ENCODE data around the gene ALDOA.
"Not testable (repeated sequence)": the region's sequence is repeated elsewhere in the genome, so short reads cannot be mapped to it uniquely, and the experiment has no call there.

Gene ALDOA

DNA sequence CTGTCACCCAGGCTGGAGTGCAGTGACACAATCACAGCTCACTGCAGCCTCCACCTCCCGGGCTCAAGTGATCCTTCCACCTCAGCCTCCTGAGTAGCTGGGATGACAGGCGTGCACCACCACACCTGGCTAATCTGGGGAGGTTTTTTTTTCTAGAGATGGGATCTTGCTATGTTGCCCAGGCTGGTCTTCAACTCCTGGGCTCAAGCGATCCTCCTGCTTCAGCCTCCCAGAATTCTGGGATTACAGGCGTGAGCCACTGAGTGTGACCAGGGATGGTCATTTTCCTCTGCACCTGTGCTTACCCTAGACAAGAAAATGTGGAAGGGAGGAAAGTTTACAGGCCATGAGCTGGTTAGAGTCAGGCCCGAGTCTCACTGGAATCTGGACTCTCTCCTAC is 24.9 kb upstream of the ALDOA start:
- not testable (repeated sequence) for FAIRE-seq; DNase-seq (ENCODE audit: low spot score)

DNA sequence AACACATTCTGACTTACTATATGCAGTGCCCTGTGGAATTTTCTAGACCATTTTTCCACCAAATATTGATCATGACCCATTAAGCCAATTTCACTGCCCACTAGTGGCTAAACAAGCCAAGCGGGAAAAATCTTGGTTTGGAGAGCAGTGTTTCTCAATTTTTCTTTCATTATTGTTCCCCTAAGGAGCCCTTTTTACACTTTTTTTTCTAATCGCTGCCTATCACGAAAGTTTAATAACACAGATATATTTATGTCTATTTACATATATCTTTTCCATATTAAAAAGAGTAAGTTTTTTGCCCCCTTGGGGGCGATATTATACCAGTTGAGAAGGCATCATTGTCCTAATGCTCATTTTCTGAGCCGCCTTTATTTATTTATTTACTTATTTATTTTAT is 23.7 kb upstream of the ALDOA start:
- DNase-seq (ENCODE audit: low spot score) (no peak), FAIRE-seq (peak; percentile 7)

DNA sequence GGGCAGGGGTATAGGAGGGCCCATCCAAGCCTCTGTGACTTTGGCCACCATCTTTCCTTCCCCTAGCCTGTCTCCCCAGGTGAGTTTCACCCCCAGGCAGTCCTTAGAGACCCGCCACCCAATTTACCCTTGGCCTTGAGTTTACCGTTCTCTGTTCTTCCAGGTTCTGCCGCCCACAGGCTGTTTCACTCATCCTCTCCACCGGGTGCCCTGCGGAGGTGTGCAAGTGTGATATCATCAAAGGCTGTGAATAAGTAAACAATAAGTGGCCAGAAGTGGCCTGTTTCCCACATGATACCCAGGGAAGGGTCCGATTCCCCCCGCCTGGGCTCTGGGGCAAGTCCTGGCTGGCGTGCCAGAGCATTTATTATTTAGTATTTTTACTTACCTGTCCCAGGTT is 19.4 kb upstream of the ALDOA start:
- no peak for FAIRE-seq
- DNase-seq (ENCODE audit: low spot score), result no peak

DNA sequence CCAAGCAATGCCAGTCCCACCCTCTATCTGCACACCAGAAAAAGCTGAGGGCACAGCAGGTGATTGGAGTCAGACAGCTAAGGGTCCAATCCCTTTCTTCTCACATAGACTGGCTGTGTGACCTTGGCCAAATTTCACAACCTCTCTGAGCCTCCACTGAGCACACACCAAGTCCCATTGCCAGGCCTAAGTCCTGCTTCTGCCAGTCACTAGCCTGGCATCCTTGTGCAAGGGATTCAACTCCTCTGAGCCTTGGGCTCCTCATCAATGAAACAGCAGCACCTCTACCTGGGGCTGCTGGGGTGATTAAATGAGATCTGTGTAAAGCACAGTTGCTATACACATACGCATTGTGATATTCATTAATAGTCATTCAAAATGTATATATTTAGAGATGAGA is 19.0 kb upstream of the ALDOA start:
- DNase-seq (ENCODE audit: low spot score) (no peak), FAIRE-seq (no peak)

DNA sequence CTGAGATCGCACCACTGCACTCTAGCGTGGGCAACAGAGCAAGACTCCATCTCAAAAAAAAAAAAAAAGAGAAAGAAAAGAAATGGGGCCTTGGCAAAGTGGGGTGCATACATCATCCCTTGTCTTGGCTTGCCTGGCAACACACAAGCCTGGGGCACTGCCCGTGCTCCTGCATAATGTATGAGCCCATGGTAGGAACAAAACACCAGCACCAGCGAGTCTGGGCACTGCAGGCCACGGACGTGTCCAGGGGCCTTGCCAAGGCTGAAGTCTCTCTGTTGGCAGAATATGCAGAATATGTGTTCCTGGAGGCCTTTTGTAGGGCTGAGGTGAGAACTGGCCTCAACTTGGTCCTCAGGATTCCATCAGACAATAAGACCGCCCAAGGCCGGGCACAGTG is 15.7 kb upstream of the ALDOA start:
- FAIRE-seq, result no peak

DNA sequence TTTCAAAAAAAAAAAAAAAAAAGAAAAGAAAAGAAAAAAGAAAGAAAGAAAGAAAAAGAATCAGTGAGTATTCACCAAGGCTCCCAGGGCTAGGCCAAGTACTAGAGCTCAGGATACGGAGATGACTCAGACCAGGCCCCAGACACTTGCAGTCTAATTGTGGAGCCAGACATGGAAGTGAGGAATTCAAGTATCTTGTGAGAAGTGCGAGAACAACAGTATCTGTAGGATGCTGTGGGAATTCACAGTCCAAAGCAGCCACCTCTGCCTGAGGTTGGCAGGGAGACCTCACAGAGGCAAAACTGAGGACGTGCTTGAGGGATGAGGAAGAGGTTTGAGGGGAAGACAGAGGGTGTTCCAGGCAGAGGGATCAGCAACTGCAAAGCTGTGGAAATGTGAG is 14.0 kb upstream of the ALDOA start:
- DNase-seq (ENCODE audit: low spot score) (peak; percentile 69), FAIRE-seq (no peak)

More for the DNA sequence above, 15.7 kb upstream of the ALDOA start:
- no peak for DNase-seq (ENCODE audit: low spot score)

DNA sequence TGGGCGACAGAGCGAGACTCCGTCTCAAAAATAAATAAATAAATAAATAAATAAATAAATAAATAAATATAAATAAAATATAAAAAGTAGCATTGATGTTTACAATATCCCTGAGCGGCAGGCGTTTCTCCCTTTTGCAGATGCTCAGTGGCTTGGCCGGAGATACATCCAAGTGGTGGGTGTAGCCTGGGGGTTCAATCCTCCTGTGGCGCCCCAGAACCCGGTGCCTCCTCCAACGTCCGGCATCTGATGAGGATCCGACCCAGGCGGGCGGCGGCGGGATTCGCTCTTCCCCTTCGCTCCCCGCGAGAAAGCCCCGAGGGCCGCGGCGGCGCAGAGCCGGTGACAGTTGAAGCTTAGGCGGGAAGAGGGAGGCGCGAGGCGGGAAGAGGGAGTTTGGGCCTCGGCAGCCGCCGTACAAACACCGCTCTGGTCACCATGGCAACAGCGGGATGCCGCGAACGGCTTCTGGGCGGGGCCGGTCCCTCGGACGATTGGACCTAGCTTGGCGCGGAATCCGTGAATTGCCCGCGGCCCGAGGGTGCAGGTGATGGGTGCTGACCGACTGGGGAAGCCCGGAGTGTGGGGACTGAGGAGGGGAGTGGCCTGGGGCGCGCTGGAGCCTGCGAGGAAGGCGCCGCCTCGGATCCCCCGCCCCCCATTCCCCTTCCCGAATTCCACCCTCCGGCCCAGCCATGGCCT is 12.7 kb upstream of the ALDOA start:
- FAIRE-seq (no peak), DNase-seq (ENCODE audit: low spot score) (peak; percentile 86)

DNA sequence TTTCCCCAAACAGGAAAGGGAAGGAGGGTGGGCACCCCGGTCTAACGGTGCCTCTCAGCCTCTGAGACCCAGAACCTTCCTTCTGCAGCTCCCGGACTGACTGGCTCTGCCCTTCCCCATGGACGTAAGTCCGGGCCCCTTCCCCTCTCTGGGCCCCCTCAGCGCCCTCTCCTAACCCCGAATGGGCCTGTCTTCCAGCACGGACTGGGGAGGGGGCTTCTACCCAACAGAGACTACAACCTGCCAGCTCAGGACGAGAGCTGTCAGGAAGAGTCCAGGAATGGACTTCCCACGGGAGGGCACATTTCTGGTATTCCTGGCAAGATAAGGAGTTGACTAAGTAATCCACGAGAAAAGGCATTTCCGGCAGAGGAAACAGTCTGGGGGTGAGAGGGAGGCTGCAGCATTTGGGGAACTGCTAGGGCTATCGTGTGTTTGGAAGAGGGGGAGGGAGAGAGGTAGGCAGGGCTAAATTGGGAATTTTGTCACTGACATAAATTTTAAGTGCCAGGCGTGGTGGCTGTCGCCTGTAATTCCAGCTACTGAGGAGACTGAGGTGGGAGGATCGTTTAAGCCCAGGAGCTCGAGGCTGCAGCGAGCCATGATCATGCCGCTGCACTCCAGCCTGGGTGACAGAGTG is 12.1 kb upstream of the ALDOA start:
- peak; percentile 33 for DNase-seq (ENCODE audit: low spot score)

DNA sequence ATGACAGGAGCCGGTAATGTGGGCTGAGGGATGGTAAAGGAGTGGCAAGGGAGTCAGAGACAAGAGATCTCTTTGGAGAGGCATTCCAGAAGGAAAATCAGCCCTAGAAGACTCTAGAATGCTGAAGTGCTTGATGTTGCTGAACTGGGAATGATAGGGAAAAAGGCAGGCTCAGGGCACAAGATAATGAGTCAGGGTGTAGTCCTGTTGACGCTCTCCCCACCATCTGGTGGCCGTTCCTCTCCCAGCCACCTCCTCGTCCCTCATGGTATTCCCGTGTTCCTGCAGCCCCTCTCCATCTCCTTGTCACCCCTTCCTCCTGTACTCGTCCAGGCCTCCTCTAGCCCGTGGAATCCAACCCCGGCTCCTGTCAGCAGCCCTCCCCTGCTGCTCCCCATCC is 11.1 kb upstream of the ALDOA start:
- DNase-seq (ENCODE audit: low spot score) (no peak), FAIRE-seq (no peak)

More for the DNA sequence above, 12.1 kb upstream of the ALDOA start:
- no peak for FAIRE-seq

DNA sequence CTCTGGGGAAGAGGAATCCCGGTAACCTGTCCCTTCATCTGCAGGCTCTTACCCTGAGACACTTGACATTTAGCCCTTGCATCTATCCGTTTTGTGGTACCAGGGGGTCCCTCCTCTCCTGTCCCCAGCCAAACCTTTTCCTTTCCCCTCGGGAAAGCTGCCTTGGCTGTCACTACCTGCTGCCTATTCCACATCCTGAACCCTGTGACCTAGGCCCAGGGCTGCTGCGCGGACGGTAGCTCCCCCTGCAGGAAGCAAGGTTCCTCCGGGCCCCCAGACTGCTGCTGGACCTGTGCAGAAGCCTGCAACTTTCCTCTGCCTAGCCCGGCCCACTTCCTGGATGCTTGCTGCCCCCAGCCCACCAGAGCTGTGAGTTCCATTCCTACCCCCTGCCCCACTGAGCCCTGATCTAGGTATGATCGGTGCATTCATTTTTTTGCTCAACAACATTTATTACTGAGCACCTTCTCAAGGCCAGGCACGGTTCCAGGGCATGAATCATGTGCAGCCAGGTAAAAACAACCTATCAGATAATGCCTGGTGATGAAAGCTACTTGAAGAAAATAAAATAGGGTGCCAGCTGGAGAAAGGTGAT is 10.5 kb upstream of the ALDOA start:
- no peak for FAIRE-seq

DNA sequence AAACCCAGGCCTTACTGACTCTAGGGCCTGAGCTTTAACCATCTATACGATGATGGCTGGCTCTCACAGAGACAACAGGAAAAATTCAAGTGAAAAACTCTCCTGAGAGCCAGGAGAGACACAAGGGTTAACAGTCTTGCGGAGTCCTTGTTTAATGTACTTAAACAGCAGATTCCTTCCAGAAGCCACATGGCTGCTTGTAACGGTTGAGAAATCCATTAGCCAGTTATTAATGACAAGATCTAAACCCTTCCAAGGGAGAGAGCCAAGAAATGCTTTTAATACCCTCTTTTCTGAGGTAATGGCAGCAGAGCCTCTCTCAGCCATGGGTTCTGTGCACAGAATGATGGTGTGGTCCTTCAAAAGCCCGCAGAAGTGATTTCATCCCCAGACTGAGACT is 5.2 kb upstream of the ALDOA start:
- no peak for DNase-seq (ENCODE audit: low spot score)

More for the DNA sequence above, 10.5 kb upstream of the ALDOA start:
- DNase-seq (ENCODE audit: low spot score), result no peak

DNA sequence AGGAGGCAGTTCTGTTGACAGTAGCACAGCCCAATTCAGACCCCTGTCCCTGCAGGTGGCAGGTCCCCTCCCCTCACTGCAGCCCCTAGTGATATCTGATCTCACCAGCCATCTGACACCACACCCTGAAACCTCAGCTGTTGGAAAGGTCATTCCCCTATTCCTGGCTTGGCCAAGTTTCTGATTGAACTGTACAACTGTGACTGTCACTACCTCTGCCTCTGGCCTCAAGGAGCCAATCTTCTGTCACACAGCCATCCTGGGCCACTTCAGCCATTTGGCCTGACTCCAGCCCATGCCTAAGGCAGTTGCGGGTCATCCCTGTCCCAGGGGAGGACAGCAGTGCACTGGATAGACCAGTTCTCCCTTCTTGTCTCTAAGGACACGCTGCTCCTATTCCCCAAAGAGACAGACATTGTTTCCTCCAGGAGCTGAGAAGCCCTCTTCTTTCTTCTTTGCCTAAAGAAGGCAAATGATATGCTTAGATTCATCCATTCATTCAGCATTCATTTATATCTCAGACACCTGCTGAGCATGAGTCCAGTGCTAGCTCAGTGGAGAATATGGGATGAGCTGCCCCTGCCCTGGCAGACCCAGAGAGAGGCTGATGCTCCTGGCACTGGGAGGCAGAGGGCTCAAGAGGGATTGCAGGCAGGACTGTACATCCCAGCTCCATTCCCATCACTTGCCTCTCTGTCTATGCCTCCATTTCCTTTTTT is 4.6 kb upstream of the ALDOA start:
- DNase-seq (ENCODE audit: low spot score), result no peak
- no peak for FAIRE-seq

More for the DNA sequence above, 5.2 kb upstream of the ALDOA start:
- FAIRE-seq, result no peak

DNA sequence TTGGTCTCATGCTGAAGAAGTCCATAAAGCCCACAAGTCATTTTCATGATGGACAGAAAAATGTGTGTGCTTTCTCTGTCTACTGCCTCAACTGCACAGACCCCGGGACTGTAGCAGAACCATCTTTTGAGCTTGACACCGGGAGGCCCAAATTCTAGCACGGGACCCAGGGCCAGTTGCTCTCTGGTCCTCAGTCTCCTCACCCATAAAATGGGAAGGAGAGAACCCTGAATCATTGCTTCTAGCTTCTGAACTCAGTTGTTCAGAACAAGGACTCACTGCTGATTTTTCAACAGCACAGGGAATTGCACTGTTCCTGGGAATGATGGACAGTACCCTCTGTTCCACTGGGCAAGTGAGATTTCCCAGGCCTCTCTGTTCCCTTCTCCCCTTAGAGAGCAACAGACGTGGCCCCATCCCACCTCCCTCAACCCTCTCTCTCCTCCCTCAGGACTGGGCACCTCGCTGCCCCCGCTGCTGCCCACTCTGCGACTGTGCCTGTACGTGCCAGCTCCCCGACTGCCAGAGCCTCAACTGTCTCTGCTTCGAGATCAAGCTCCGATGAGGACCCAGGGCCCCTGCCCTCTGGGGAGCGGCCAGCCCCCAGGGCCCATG is 2.2 kb upstream of the ALDOA start:
- DNase-seq (ENCODE audit: low spot score) (no peak), FAIRE-seq (no peak)

DNA sequence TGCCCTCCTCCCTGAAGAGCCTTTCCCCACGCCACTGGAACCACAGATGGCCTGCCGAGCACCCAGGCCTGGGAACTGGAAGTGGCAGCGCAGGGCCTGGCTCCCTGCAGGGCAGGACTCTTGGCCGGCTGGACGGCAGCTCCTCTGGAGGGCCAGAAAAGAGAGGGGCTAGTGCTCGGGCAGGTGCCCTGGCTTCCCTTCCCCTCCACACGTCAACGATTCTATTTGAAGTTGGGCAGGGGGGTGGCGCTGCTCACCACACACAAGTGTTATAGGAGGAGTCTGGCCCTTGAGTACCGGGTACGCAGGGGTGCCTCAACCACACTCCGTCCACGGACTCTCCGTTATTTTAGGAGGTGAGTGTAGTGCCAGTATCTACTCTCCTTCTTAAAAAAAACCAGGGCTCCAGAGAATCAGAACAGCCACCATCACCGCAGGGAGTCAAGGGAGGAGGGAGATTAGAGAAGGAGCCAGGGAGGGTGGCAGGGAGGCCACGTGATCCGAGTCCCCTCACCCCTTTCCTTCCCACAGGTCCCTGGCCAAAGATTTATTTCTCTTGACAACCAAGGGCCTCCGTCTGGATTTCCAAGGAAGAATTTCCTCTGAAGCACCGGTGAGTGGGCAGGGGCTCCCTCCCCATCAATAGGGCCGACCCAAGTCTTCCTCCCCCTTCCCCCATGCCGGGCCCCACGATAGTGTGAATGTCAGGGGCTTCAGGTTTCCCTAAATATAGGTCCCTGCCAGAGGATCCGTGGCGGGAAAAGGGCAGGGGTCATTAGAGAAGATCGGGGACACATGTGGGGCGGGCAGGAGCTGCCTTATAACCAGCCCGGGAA is 1.4 kb upstream of the ALDOA start:
- peak; percentile 38 for DNase-seq (ENCODE audit: low spot score)
- no peak for FAIRE-seq

DNA sequence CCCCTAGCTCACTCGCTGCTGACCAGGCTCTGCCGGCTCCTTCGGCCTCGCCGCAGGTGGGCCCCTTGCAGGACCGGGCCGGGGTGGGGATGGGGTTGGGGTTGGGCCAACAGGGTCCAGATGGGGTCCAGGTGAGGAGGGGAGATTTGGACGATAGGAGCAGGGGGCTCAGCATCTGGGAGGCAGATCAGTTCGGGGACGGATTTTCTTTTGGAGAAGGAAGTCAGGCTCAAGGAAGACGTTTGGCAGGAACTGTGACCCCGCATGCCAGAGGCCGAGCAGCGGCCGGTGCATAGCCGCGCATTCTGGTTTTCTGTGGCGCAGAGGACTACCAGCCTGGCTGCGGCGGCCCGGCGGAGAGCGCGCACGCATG is 845 bp upstream of the ALDOA start:
- FAIRE-seq (no peak), DNase-seq (ENCODE audit: low spot score) (no peak)

DNA sequence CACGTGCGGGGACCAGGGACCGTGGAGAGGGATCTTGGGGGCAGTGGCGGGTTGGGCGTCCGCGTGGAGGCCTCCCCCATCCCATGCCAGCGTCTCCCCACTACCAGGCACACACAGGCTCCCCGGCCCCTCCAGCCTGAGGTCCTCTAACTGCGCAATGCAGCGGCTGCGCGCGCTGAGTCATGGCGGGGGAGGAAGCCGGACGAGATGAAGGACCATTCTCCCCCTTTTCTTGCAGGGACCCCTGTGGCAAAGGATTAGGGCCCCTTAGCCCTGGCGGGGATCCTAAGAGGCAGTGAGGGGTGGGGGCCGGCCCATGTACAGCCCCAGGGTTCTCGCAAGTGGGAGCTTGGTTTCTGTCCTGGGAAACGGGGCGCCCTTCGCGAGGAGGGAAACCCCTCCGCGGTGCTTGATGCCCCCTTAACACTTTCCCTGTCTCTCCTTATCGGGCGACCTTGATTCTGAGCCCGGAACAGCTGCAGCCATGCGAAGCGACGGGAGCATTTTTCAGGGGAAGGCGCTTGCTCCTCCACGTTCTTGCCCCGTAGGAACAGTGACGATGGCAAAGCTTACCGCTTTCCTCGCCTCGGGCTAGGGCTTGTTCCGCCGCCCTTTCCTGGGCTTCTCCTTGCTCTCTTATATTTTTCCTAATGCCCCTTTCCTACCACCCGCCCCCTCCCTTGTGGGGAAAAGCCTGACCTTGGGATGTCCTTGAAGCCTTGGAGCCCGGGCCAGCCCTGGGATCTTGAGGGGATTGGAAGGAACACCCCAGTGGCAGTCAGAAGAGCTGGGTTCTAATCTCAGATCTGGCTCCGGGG is 592 bp downstream of the ALDOA start:
- FAIRE-seq (no peak), DNase-seq (ENCODE audit: low spot score) (peak; percentile 21)

DNA sequence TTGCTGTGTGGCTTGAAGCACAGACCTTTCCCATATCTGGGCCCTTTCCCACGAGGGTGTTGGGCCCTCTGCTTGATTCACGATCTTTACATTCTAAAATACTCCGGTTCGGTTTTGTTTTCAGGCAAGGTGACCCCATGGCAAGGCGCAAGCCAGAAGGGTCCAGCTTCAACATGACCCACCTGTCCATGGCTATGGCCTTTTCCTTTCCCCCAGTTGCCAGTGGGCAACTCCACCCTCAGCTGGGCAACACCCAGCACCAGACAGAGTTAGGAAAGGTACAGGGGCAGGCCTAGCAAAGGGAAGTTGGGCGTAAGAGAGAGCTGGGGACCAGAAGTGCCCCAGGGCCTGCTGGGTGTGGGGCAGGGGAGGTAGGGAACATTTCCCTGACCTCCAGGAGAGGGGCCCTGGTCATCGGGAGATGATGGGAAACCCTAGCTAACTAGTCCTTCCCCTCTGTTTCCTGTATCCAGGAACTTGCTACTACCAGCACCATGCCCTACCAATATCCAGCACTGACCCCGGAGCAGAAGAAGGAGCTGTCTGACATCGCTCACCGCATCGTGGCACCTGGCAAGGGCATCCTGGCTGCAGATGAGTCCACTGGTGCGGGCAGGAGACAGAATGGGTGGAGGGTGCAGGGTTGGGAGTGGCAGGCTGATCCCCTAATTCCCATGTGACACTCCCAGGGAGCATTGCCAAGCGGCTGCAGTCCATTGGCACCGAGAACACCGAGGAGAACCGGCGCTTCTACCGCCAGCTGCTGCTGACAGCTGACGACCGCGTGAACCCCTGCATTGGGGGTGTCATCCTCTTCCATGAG is 1.4 kb downstream of the ALDOA start:
- FAIRE-seq, result no peak
- no peak for DNase-seq (ENCODE audit: low spot score)

DNA sequence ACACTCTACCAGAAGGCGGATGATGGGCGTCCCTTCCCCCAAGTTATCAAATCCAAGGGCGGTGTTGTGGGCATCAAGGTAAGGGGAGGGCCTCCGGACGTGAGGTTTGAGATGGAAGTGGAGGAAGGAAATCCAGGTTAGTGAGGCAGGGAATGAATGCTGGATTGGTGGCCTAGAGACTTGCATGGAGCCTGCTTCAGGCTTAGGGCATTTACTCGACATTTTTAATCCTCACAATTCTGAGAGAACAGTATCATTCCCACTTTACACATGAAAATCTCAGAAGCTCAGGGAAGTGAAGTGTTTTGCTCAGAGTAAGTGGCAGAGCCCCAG is 2.0 kb downstream of the ALDOA start:
- no peak for DNase-seq (ENCODE audit: low spot score)
- FAIRE-seq, result no peak

DNA sequence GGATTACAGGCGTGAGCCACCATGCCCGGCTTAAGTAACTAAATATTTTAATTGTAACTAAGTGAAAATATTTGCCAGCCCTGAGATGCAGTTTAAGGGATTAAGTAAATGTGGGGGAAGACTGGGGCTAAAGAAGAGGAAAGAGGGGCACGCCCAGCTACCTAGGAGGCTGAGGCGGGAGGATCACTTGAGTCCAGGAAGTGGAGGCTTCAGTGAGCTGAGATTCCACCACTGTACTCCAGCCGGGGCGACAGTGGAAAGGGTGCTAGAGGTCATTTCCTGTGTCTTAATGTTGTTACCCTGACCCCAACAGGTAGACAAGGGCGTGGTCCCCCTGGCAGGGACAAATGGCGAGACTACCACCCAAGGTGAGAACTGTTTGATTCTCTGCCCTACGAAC is 2.8 kb downstream of the ALDOA start:
- DNase-seq (ENCODE audit: low spot score) (no peak), FAIRE-seq (no peak)
